Esophagus mucosa (tissue), 1 donor: Measurements from ENCODE around the gene VDR. TPM values are rescaled to one million over a fixed set of nuclear protein-coding genes. Genes with fewer than 3 reads are reported as not detected.
"Not testable (repeated sequence)": the region's sequence is repeated elsewhere in the genome, so short reads cannot be mapped to it uniquely, and the experiment has no call there.

Experiments used
- ATAC-seq: fragments of 200-7000 bp; cut with Tn5 transposase; one replicate; pipeline ENCODE4 v1.9.1; 2020
- total RNA-seq: library from RNA; stranded (reverse); gene quantifications from one replicate; pipeline ENCODE4 v1.2.4, GENCODE V29; 2023
- donor health status: DM: yes; HTN: yes; CAD: no.

The VDR gene
- total RNA-seq, 1 donor from 2014 or later, result 18.0 TPM

DNA sequence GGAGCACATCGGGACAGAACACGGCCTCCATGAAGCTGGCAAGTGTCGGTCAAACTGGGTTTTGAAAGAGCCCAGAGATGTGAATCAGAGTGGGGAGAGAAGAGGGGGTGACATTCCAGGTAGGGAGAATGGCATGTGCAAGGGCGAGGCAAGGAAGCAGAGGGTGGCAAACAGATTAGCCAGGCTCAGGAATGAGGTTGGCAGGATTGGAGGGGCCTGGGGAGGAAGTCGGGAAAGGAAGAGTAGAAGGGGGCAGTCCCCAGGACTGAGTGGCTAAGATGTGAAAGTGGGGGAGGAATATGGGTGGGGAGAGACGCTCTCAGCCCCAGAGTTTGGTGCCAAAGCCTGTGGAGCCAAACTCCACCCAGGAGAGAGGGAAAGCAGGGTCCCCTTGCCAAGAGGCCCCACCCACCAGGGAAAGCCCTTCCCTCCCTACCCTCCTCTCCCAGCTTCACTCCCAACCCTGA is 79.6 kb downstream of the VDR start:
- peak; percentile 18 for ATAC-seq

DNA sequence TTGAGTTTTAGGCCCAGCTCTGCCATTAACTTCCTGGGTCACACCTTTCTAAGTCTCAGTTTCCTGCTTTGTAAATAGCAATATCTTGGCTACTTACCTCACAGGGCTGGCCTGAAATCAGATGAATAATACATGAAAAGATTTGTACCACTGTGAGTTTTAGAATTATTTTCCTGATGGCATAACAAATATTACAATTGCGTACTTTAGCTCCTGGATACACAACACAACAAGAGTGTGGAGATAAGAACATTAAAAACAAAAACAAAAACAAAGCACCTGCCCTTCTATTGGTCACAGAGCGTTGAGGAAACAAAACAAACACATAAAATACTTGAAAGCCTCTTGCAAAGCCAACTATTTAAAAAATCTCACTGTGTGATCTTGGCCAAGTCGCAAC is 80.2 kb downstream of the VDR start:
- ATAC-seq, result no peak

DNA sequence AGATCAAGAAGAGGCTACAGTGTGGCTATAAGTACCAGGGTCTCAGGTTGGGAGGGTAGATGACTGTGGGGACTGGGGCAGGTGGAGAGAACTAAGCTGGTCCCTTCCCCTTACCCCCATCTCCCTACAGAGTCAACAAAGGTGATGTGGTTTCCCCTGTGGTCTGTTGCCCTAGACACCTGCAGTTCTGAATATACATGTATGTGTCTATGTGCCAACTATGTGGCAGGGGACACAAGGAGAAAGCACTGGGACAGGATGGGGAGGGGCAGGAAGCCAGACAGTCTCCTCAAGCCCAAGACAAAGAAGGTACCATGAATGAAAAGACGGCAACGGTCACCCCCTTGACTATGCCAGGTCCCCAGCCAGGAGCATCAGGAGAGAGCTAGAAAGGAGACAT is 80.6 kb downstream of the VDR start:
- ATAC-seq, result no peak

DNA sequence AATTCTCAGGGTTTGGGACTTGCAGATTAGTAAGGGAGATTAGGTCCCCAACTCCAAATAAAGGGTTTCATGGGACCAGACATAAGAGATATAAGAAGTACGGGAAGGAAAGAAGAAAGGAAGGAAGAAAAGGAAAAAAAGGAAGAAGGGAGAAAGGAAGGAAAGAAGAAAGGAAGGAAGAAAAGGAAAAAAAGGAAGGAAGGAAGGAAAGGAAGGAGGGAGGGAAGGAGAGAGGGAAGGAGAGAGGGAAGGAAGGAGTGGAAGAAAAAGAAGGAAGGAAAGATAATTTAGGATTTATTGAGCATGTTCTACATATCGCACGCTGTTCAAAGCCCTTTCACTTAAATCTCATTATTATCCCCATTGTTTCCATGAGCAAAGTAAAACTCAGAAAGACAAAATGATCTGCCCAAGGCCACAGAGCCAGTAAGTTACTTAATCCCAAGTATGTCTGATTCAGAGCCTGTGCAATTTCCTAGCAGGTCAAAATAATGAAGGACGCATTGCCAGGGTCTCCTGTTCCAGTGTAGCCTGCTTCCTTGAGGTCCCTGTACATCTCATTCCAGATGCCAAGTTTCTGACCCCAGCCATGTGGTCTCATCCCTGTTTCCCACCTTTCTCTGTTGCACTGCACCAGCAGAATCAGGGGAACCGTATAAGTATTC is 81.2 kb downstream of the VDR start:
- no peak for ATAC-seq

DNA sequence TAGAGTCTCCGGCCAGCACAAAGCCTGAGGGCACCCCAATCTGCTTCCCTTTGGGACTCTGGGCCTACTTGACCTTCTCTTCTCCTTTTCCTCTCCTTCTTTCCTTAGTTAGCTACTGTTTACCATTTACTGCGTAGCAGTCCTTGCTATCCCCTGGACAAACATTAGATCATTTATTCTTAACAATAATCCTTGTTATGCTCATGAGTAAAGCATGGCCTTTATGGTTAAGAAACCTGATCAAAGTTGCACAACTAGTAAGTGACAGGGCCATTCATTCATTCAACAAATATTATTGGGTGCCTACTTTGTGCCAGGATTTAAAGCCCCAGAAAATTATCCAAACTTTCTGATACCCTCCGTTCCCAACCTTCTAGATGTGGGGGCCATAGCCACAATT is 81.9 kb downstream of the VDR start:
- no peak for ATAC-seq

DNA sequence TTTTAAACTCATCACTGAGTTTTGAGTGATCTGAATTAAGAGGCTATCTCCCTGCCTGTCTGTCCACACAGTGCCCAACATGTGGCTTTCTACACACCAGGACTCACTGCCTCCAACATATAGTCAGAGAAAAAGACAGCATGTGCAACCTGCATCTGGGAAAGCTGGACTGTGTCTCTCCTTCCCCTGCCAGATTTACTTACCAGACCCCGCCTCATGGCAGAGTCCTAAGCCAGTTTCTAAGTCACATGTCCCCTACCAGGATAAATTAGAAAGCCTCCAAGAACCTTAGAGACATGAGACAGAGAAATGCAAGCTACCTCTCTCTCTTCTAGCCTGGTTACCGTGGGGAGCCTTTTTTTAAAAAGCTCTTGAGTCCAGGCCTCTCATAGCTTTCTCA is 82.4 kb downstream of the VDR start:
- ATAC-seq, result no peak

DNA sequence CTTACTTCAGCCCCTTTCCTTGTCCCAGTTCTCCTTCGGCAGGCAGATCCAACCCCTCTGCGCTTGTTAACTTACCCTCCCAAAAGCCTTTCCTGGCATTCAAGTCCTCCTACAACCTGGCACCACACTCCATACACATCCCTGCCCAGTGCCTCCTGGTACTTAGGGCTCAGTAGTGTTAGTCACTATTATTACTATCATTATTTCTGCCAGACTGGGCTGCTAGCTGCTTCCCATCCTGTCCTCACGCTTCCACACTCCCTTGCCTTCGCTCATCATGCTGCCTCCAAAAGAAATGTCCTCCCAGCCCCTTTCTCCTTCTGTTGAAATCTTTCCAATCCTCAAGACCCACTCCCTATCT is 83.5 kb downstream of the VDR start:
- ATAC-seq, result no peak

DNA sequence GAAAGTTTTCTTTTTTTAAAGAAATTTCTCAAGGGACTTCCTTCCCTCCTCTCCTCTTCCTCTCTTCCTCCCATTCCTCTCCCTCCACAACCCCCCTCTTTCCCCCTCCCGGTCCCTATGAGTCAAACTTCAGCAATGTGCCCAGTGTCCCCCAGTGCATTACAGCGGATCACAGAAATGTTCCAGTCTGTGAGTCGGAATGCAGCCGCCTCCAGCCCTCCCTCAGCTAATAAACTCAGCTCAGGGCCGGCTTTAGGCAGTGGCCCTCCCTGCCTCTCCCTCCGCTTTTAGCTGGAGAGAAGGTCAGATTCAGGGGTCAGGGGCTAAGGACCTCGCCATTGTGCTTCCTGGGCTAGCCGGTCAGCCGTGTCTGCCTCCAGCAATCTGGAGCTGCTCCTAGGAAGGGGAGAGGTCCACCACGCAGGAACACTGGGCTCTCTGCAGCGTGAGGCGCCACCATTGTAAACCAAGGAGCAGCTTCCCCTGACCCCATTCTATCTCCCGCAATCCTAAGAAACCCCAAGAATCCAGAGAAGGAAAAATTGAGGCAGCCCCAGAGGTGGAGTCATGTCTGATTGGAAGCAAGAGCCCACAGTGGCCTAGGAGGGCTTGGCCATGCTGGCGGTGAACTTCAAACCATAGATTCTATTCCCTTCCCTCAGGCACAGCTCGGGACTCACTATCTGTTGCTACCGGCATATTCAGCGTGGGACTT is 84.0 kb downstream of the VDR start:
- peak; percentile 51 for ATAC-seq

DNA sequence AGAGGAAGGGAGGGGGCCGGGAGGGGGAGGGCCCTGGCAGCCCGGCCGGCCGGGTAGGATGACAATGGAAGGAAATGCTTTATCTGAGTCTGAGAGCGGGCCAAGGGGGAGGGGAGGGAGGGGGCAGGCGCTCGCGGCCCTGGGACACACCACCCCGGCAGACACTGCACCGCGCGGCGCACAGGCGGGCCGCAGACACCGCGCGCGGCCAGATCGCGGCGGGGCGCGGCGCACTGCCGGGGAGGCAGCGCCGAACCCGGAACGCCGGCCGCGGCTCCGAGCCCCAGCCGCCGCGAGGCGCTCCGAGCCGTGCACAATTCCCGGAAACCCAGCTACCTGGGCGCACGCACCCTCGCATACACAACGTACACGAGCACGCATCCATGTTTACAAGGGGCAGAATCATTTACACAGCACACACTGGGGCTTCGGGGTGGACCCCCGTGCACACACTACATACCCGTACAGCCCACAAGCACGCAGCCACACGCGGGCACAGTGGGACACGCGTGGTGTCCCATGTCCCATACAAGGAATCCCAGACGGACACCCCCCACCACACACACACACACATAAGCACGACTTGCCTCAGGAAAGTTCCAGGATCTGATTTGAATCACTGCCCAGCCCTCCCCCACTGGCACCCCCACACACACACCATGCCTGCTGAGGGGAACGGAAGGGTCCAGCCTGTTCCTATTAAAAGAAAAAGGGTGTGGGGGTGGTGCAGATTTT is 84.7 kb downstream of the VDR start, which contains the start of gene HDAC7:
Gene HDAC7, minus strand, starts transcription at position 8 of the 735 bp plus-strand sequence. CDS start 118 bp downstream, outside the sequence.
- ATAC-seq, result peak; percentile 67

DNA sequence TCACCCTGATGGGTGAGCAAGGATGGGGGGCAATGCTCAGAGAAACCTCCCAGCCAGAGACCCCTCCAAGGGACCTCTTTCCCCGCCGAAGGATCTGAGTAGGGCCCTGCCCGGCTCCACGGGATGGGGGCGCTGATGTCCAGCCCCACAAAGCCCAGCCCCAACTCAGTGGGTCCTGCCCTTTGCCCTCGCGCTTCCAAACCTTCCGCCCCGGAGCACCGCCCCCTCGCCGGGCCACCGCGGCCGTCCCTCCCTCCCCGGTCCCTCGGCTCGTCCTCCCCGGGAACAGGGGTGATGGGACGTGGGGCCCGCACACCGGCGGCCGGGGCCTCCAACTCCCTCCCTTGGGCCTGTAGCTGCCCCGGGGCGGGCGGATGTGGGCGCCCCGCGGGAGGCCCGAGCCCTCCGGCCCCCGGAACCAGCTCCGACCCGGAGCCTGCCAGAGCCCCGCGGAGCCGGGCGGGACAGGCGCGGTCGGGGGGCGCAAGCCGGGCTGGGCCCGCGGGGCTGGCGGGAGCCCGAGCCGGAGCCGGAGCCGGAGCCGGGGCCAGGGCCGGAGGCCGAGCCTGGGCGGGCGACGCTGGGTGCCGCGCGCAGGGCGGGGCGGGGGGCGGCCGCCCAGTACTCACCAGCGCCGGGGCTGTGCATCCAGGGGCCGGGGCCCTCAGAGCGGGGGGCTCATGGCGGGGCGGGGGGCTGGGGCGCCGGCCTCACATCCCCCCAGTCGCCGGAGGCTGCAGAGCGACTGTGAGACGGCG is 85.5 kb downstream of the VDR start:
- peak; percentile 13 for ATAC-seq

DNA sequence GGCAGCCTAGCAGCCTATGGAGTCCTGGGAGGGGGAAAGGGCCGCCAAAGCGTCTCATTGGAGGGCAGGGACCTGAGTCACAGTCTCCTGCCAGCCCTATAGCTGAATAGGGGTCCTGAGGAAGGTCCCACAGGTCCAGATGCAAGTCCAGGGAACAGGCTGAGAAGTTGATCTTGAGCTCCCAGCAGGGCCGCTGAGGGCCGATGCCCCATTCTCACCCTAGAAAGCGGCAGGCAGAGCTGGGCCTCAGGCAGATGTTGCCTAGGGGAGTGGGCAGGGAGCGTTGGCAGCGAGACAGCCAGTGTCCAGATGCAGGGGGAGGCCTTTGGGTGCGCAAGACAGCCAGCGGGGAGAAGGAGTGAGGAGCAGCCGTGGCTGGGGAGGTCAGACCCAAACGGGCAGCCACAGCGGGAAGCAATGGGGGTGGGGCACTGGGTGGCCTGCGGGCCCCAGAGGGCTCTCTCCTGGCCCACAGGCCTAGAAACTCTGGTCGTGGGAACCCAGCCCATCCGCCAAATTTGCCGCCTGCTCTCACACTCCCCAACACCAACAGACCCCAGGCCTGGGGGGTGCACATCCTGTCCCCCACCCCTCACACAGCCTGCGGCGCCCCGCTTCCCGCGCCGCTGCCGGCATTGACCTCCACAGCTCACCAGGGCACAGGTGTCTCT is 86.2 kb downstream of the VDR start:
- peak; percentile 5 for ATAC-seq

DNA sequence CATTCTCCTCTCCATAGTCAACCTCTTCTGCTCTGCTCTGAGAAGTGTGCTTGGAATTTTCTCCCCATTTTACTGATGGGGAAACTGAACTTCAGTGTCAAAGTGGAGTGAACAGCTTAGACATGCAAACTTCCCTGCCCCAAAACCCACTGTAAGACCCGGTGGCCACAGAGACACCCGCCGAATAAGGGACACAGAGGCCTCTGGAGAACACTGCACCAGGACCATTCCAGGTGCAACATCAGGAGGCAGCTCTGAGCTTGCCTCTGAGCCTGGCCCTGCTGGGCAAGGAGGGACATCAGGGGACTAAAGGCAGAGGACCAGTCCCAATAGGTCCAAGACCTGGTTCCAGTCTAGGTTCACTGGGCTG is 86.8 kb downstream of the VDR start:
- ATAC-seq, result no peak

DNA sequence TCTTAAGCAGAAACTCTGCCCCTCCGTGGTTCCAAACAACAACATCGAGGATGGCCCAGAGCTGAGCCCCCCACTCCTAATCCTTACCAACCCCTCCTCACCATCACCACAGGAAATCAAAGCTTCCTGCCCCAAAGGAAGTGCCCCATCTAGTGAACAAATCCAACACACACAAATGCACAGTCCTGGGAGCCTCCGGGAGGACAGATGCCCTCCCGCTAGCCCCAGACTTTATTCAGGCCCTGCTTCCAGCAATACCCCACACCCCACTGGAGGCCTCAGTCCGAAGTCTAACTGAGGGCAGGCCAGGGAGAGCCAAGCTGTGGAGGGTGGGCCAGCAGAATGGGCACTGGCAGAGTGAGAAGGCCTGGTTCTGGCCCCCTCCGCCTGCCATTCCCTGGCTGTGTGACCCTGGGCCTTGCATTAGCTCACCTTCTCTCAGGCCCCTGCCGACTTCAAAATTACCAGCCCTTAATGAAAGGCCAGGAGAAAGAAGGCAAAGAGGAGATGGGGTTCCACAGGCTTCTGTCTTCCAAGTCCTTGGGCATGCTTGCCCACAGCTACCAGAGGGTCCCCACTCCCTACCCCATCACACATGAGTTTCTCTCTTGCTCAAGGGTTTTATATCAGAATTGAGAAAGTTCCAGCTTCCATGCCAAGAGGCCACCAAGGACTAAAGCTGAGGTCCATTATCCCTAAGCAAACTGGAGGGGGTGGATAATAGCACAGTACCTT is 87.4 kb downstream of the VDR start:
- ATAC-seq, result no peak

DNA sequence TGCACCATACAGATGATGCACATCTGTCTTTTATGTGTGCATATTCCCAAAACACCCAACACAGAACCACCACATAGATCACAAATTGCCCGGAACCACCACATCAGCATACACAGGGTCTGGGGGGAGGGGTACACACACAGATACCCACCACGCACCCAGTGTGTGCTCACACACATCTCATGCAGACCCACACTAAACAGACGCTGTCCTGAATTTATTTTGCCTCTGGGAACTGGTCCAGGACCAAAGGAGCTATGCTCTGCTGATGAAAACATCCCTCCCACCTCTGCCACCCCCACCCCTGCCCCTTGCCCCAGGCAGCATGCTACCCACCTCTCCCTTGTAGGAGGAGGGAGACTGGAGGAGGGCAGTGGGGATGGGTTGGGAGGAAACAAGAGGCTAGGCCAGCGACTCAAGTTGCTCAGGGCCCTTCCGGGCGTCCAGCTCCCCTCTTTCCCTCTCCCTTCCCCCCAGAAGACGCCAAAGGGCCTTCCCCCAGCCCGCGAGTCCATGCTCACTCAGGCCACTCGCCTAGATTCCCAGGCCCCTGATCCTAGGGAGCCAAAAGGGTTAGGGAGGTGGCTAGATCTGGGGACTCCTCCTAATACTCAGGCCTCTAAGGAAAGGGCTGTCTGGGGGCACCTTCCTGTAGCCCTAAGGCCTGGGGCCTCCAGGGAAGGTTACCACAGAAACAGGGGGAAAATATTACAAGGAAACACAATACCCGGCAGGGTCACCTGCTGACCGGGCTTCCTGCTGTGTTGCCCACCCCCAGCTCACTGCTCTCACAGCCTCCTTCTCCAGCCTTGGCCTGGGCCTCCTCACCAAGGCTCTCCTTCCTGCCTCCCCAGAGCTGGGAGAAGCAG is 88.2 kb downstream of the VDR start:
- no peak for ATAC-seq

DNA sequence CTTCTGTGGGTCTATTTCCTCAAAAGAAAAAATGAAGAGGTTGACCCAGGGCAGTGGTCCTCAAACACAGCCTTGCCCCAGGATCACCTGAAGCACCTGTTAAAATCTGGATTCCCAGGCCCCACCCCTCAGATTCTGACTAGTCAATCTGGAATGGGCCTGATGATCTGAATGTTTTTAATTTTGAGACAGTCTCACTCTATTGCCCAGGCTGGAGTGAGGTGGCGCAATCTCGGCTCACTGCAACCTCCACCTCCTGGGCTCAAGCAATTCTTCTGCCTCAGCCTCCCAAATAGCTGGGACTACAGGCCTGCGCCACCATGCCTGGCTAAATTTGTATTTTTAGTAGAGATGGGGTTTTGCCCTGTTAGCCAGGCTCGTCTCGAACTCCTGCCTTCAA is 89.3 kb downstream of the VDR start:
- ATAC-seq, result not testable (repeated sequence)

DNA sequence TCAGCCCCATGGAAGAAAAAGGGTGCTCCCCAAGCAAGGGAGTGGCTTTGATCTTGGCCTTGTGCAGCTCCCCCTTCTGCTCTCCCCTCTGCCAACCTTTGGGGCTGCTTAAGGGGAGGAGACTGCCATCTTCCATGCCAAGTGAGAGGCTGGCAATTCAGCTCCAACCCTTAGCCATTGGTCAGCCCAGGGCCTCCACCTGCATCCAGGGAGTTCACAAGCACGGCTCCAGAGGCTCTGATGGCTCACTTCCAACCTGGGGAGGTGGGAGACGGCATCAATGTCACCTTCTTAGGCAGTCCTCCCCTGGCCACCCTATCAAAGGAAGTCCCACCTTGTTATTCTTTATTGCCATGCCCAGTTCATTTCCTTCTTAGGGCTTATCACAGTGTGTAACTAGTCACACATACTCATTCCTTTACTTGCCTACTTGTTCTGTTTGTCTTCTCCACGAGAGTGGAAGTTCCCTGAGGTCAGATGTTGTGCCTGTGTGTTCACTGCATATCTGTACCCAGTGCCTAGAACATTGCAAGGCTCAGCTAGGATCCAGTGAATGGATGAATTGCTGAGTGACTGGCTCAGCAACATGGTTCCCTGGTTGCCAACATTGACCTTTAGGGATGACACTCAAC is 90.1 kb downstream of the VDR start:
- no peak for ATAC-seq

DNA sequence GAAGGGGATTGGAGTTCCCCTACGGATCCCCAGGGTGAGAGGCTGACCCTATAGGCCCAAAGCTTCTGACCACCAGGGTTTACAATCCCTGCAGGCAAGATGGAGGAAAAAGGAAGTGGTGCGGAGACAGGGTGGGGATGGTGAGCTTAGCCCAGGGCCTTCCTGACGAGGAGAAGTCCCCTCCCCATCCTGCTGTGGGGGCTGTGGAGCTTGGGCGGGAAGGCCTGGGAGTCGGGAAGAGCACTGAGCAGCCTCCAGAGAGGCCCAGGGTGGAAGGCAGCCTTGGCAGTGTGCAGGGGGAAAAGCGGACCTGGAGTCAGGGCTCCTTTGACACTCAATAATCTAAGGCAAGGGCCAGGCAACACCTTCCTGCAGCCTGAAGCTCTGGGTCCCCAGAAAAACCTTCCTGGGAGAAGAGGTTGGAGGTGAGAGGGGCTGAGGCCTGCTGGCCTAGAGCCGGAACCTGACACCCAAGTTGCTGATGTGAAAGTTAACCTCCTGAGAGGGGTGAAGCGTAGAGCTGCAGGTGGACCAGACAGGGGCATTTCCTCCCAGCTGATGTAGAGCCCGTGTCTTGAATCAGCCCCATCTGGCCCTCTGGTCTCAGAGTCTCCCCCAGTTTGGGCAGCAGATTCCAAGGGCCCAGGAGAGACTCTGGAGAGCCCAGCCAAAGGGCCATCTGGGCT is 91.1 kb downstream of the VDR start:
- peak; percentile 8 for ATAC-seq

DNA sequence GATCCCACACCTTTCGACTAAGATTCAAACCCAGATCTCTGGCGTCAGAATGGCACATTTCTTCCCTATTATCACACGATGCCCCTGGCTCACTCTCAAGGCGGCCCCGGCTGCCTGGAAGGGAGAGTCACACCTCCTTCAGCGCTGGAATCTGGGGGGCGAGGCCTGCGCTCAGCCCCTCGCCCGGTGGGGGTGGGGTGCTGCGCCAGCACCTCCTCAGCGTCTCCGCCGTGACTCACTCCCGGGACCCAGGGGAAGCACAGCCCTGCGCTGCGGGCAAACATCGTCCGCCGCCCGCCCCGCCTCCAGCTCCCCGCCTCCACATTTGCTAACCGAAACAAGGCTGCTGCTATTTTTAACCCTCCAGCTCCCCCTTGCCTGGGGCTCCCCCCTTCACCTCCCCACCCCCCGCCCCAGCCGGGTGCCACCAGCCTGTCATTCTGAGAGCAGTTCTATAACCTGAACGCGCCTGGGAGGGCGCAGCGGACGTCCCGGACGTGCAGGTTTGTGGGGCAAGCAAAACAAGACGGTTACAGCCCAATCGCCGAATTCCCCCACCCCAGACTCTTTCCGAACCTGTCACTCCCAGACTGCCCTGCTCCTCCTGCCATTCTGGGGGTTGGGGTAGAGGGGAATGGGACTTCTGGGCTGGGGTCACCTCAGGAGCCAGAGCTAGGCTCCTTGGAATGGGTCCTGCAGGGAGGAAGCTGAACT is 91.8 kb downstream of the VDR start:
- peak; percentile 78 for ATAC-seq
